Esophagus muscularis mucosa (tissue), 4 donors: ENCODE measurements around the gene VWC2L.

ENCODE experiments used
- EP300 ChIP-seq: sonication (generic); formaldehyde crosslinking; IDR thresholded peaks from one replicate; pipeline ENCODE4 v1.6.1; 2017; ENCODE audit warnings: antibody characterized with exemption
- POLR2A ChIP-seq: fragments of 450-650 bp; IDR thresholded peaks from one replicate; pipeline ENCODE4 v1.6.1; 2017; ENCODE audit warnings: antibody characterized with exemption, moderate library complexity, mild to moderate bottlenecking, low read depth
- POLR2AphosphoS5 ChIP-seq, 2 donors: sonication (generic); formaldehyde crosslinking; IDR thresholded peaks; one replicate each; pipeline ENCODE4 v1.6.1; 2017; ENCODE audit warnings: antibody characterized with exemption in 2 of 2
- TF ChIP-seq, protein P1 (sequence below), 3 experiments: fragments of 200-600 bp in 2 of 3; fragments of 450-650 bp in 1 of 3; sonication (generic) in 2 of 3; IDR thresholded peaks; one replicate each; pipeline ENCODE4 v1.5.1; 2017 to 2019; ENCODE audit warnings: antibody characterized with exemption in 3 of 3, mild to moderate bottlenecking in 2 of 3, moderate library complexity in 1 of 3

DNA sequence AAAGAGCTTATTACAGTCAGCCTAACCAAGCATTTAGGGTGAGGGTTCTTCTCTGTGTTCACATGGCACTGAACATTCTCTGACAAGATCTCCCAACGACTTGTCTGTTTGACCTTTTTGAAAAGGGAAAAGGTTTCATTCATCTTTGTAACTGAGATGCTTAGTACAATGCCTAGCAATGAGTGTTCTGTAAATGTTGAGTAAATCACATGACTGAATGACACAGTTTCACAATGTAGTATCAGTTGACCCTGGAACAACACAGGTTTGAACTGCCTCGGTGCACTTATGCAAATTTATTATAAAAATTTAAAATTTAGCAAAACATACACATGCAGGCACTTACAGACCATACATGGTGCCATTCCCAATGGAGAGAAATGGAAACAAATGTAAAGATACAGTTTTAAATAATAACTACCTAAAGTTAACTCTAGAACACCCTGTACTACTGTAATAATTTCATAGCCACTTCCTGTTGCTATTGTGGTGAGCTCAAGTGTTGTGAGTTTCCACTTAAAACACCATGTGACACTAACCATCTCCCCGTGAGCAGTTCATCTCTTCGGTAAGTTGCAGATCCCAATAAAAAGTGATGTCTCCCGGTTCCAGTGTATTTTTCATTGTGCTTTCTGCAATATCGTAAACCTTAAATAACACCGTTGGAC is 34.1 kb upstream of the VWC2L start:
- TF ChIP-seq, protein P1, sequence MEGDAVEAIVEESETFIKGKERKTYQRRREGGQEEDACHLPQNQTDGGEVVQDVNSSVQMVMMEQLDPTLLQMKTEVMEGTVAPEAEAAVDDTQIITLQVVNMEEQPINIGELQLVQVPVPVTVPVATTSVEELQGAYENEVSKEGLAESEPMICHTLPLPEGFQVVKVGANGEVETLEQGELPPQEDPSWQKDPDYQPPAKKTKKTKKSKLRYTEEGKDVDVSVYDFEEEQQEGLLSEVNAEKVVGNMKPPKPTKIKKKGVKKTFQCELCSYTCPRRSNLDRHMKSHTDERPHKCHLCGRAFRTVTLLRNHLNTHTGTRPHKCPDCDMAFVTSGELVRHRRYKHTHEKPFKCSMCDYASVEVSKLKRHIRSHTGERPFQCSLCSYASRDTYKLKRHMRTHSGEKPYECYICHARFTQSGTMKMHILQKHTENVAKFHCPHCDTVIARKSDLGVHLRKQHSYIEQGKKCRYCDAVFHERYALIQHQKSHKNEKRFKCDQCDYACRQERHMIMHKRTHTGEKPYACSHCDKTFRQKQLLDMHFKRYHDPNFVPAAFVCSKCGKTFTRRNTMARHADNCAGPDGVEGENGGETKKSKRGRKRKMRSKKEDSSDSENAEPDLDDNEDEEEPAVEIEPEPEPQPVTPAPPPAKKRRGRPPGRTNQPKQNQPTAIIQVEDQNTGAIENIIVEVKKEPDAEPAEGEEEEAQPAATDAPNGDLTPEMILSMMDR (IDR thresholded peaks at IDR 0.05) = no peak
- TF ChIP-seq POLR2A (no peak), POLR2AphosphoS5 (IDR thresholded peaks at IDR 0.05) (no peak), EP300 (no peak)
